Breast epithelium (tissue), 4 donors: ENCODE results near the gene QTRT2. TPM values are rescaled to one million over a fixed set of nuclear protein-coding genes. Genes with fewer than 3 reads are reported as not detected.
A peak's percentile ranks its signal among the peaks of the same experiment; 100 is the strongest.

Source experiments
- DNase-seq, 2 donors: peaks; one replicate each; pipeline ENCODE4 v3.0.0-alpha.2; 2019; ENCODE audit warnings: low spot score in 2 of 2
- H3K27ac ChIP-seq, 2 donors: fragments of 200-600 bp; sonication (generic) in 1 of 2; one replicate each; pipeline ENCODE4 v1.5.1; 2016 to 2019; ENCODE audit warnings: mild to moderate bottlenecking in 1 of 2
- H3K27me3 ChIP-seq, 2 donors: fragments of 200-600 bp; sonication (generic) in 1 of 2; one replicate each; pipeline versions ENCODE4 v1.5.1 to v1.6.0; 2017 to 2019; ENCODE audit warnings: control low read depth in 1 of 2, mild to moderate bottlenecking in 1 of 2
- H3K36me3 ChIP-seq: fragments of 200-600 bp; one replicate; pipeline ENCODE4 v1.5.1; 2019
- H3K4me1 ChIP-seq, 2 donors: fragments of 200-600 bp; sonication (generic); one replicate each; pipeline ENCODE4 v1.5.1; 2016 to 2019; ENCODE audit warnings: control low read depth in 1 of 2
- H3K4me3 ChIP-seq, 3 donors: fragments of 200-600 bp; sonication (generic); 1 replicate in 2 of 3; 2 replicates in 1 of 3; pipeline ENCODE4 v1.5.1; 2016 to 2019; ENCODE audit warnings: mild to moderate bottlenecking in 3 of 3, moderate library complexity in 2 of 3
- H3K9me3 ChIP-seq, 2 donors: fragments of 200-600 bp; sonication (generic) in 1 of 2; one replicate each; pipeline ENCODE4 v1.5.1; 2016 to 2019; ENCODE audit warnings: control low read depth in 1 of 2
- CTCF ChIP-seq, 3 donors: fragments of 450-650 bp; IDR thresholded peaks; one replicate each; pipeline ENCODE4 v1.5.1; 2016 to 2017; ENCODE audit warnings: antibody characterized with exemption in 3 of 3, mild to moderate bottlenecking in 3 of 3, moderate library complexity in 3 of 3
- POLR2A ChIP-seq: fragments of 450-650 bp; IDR thresholded peaks from one replicate; pipeline ENCODE4 v1.6.1; 2016; ENCODE audit warnings: antibody characterized with exemption, mild to moderate bottlenecking, moderate library complexity
- POLR2AphosphoS5 ChIP-seq, 3 donors: sonication (generic); formaldehyde crosslinking; IDR thresholded peaks; one replicate each; pipeline ENCODE4 v1.6.1; 2017; ENCODE audit warnings: antibody characterized with exemption in 3 of 3
- intact Hi-C: fragments of 100-400 bp; cut with DNase I; formaldehyde crosslinking; loops from one replicate; pipeline ENCODE4 v1.15.1; 2023; ENCODE audit warnings: low total_unique reads
- total RNA-seq, 3 donors: library from RNA; depleted of rRNA; stranded (reverse); fragments of >200 nt; gene quantifications; one replicate each; pipeline ENCODE4 v1.1.0, GENCODE V29; 2016

The QTRT2 gene
- total RNA-seq, 3 donors from 2014 or later, result 11.0 to 25.8 (median 15.1) TPM

GRCh38 chr3:114057011-114057347 is 442 bp downstream of the QTRT2 start:
- H3K4me1 ChIP-seq, result no peaks in the 10 kb centered on the region
- intact Hi-C loops, result loop anchor here (5.0 kb wide), 1 partner anchor 1460 kb away; no protein-coding TSS in a partner anchor
- peak overlapping the region; percentile 87 to 88 for H3K27ac ChIP-seq
- no peaks in the 10 kb centered on the region for H3K27me3 ChIP-seq
- no peak for DNase-seq
- peak overlapping the region; percentile 62 to 81 (median 74) for H3K4me3 ChIP-seq
- H3K9me3 ChIP-seq, result no peaks in the 10 kb centered on the region
- H3K36me3 ChIP-seq, result no peaks in the 10 kb centered on the region
- TF ChIP-seq POLR2A, result no peak
- no peak for TF ChIP-seq CTCF (IDR thresholded peaks at IDR 0.05)
- no peak for TF ChIP-seq POLR2AphosphoS5 (IDR thresholded peaks at IDR 0.05)

- no peaks in the 10 kb centered on the region for H3K4me1 ChIP-seq
- intact Hi-C loops, result loop anchor here (5.0 kb wide), 1 partner anchor 1461 kb away; no protein-coding TSS in a partner anchor
- H3K36me3 ChIP-seq, result no peaks in the 10 kb centered on the region
- H3K27me3 ChIP-seq, result no peaks in the 10 kb centered on the region
- H3K4me3 ChIP-seq, result no peak overlapping the region
- no peak for TF ChIP-seq CTCF (IDR thresholded peaks at IDR 0.05)
- DNase-seq, result no peak
- no peak overlapping the region for H3K27ac ChIP-seq
- H3K9me3 ChIP-seq, result no peaks in the 10 kb centered on the region
Measured at GRCh38 chr3:114058646-114059045, 2.1 kb downstream of the QTRT2 start.

GRCh38 chr3:114060906-114061655 is 4.5 kb downstream of the QTRT2 start:
- DNase-seq, result no peak
- Histone ChIP-seq H3K27ac (no peak overlapping the region), H3K9me3 (no peaks in the 10 kb centered on the region), H3K4me1 (no peaks in the 10 kb centered on the region), H3K27me3 (no peaks in the 10 kb centered on the region), H3K36me3 (peaks cover 3% of the 10 kb centered on the region), H3K4me3 (no peak overlapping the region)
- TF ChIP-seq POLR2A (no peak), CTCF (IDR thresholded peaks at IDR 0.05) (no peak), POLR2AphosphoS5 (IDR thresholded peaks at IDR 0.05) (no peak)
- intact Hi-C loops, result no loop called here

- TF ChIP-seq CTCF (IDR thresholded peaks at IDR 0.05) (no peak), POLR2A (no peak), POLR2AphosphoS5 (IDR thresholded peaks at IDR 0.05) (no peak)
- H3K36me3 ChIP-seq, result peaks cover 8% of the 10 kb centered on the region
- no peaks in the 10 kb centered on the region for H3K9me3 ChIP-seq
- intact Hi-C loops, result no loop called here
- DNase-seq, result no peak
- H3K4me3 ChIP-seq, result no peak overlapping the region
- no peaks in the 10 kb centered on the region for H3K27me3 ChIP-seq
- no peaks in the 10 kb centered on the region for H3K4me1 ChIP-seq
- no peak overlapping the region for H3K27ac ChIP-seq
Measured at GRCh38 chr3:114067804-114068203, 11.3 kb downstream of the QTRT2 start.

GRCh38 chr3:114068336-114068735 is 11.8 kb downstream of the QTRT2 start:
- no peak for TF ChIP-seq POLR2AphosphoS5 (IDR thresholded peaks at IDR 0.05)
- no peak for TF ChIP-seq CTCF (IDR thresholded peaks at IDR 0.05)
- no peak for TF ChIP-seq POLR2A
- H3K4me1 ChIP-seq, result no peaks in the 10 kb centered on the region
- H3K36me3 ChIP-seq, result peaks cover 8% of the 10 kb centered on the region
- H3K9me3 ChIP-seq, result no peaks in the 10 kb centered on the region
- no peaks in the 10 kb centered on the region for H3K27me3 ChIP-seq
- no peak for DNase-seq
- no peak overlapping the region for H3K27ac ChIP-seq
- intact Hi-C loops, result no loop called here
- H3K4me3 ChIP-seq, result no peak overlapping the region
